Neural progenitor cell (in vitro differentiated cells): ENCODE data around the gene DHRS12. TPM values are rescaled to one million over a fixed set of nuclear protein-coding genes. Genes with fewer than 3 reads are reported as not detected.
A peak's percentile ranks its signal among the peaks of the same experiment; 100 is the strongest.

Experiments used
- DNase-seq: peaks from one replicate; pipeline ENCODE4 v3.0.0-alpha.2; 2016; ENCODE audit warnings: low spot score
- H2AFZ ChIP-seq: fragments of 200-600 bp; sonication (generic); replicated peaks from 2 replicates; pipeline ENCODE4 v1.6.1; 2016; ENCODE audit warnings: antibody characterized with exemption
- H3F3A ChIP-seq: fragments of 200-600 bp; sonication (generic); 2 replicates; pipeline ENCODE4 v1.6.1; 2016; ENCODE audit warnings: antibody characterized with exemption, low read depth
- H3K27ac ChIP-seq: fragments of 200-600 bp; sonication (generic); 2 replicates; pipeline ENCODE4 v1.5.1; 2016; ENCODE audit warnings: mild to moderate bottlenecking
- H3K27me3 ChIP-seq: fragments of 200-600 bp; sonication (generic); 2 replicates; pipeline ENCODE4 v1.6.1; 2016; ENCODE audit warnings: mild to moderate bottlenecking, moderate library complexity
- H3K36me3 ChIP-seq: fragments of 200-600 bp; sonication (generic); 2 replicates; pipeline ENCODE4 v1.5.1; 2016
- H3K4me1 ChIP-seq: fragments of 200-600 bp; sonication (generic); 2 replicates; pipeline ENCODE4 v1.6.1; 2016; ENCODE audit warnings: mixed run types
- H3K4me2 ChIP-seq: fragments of 200-600 bp; sonication (generic); 2 replicates; pipeline ENCODE4 v1.6.1; 2016
- H3K4me3 ChIP-seq: fragments of 200-600 bp; sonication (generic); 2 replicates; pipeline ENCODE4 v1.5.1; 2016
- H3K79me2 ChIP-seq: fragments of 200-600 bp; sonication (generic); 2 replicates; pipeline ENCODE4 v1.6.1; 2016; ENCODE audit warnings: low read depth
- H3K9ac ChIP-seq: fragments of 200-600 bp; sonication (generic); 2 replicates; pipeline ENCODE4 v1.6.1; 2016
- H3K9me3 ChIP-seq: fragments of 200-600 bp; sonication (generic); 2 replicates; pipeline ENCODE4 v1.5.1; 2016; ENCODE audit warnings: low read depth
- H4K20me1 ChIP-seq: fragments of 200-600 bp; sonication (generic); 2 replicates; pipeline ENCODE4 v1.6.1; 2016; ENCODE audit warnings: low read depth
- H3K27ac Mint-ChIP-seq: 3 replicates; pipeline ENCODE4 v1.8.0; 2021; ENCODE audit warnings: mixed read lengths
- H3K27me3 Mint-ChIP-seq: 2 replicates; pipeline ENCODE4 v1.8.0; 2022; ENCODE audit warnings: low read depth, mild to moderate bottlenecking, inconsistent platforms, moderate library complexity, mixed read lengths; ENCODE audit not compliant: insufficient read depth
- H3K36me3 Mint-ChIP-seq: 3 replicates; pipeline ENCODE4 v1.8.0; 2021; ENCODE audit warnings: mixed read lengths
- H3K4me1 Mint-ChIP-seq: 3 replicates; pipeline ENCODE4 v1.8.0; 2021; ENCODE audit warnings: mixed read lengths
- H3K4me3 Mint-ChIP-seq: 3 replicates; pipeline ENCODE4 v1.8.0; 2021; ENCODE audit warnings: mild to moderate bottlenecking, moderate library complexity, mixed read lengths
- H3K9me3 Mint-ChIP-seq: 3 replicates; pipeline ENCODE4 v1.8.0; 2020; ENCODE audit warnings: mixed read lengths
- CTCF ChIP-seq: fragments of 200-600 bp; sonication (generic); IDR thresholded peaks from 2 replicates; pipeline ENCODE4 v1.5.1; 2017; ENCODE audit warnings: antibody characterized with exemption, mild to moderate bottlenecking
- EZH2 ChIP-seq: fragments of 200-600 bp; sonication (generic); IDR thresholded peaks from 2 replicates; pipeline ENCODE4 v1.6.1; 2017; ENCODE audit warnings: antibody characterized with exemption, mild to moderate bottlenecking, moderate library complexity
- EZH2phosphoT487 ChIP-seq: fragments of 200-600 bp; sonication (generic); IDR thresholded peaks from 2 replicates; pipeline ENCODE4 v1.6.1; 2017; ENCODE audit warnings: antibody characterized with exemption
- total RNA-seq: library from RNA; depleted of rRNA; stranded (reverse); fragments of >200 nt; gene quantifications from 2 replicates; pipeline ENCODE4 v1.2.3, GENCODE V29; 2015; ENCODE audit warnings: low replicate concordance

Gene DHRS12
- total RNA-seq, 1 donor from 2014 or later, result 5.2 TPM

GRCh38 chr13:51723529-51723928 lies 80.4 kb downstream of the DHRS12 start:
- Mint-ChIP-seq H3K4me1 (peaks cover 5% of the 10 kb centered on the region), H3K27ac (no peak overlapping the region), H3K9me3 (no peaks in the 10 kb centered on the region), H3K36me3 (peaks cover 19% of the 10 kb centered on the region), H3K27me3 (peaks cover 2% of the 10 kb centered on the region), H3K4me3 (no peak overlapping the region)
- Histone ChIP-seq H3F3A (no peaks in the 10 kb centered on the region), H3K9ac (no peak overlapping the region), H4K20me1 (no peaks in the 10 kb centered on the region), H3K79me2 (no peaks in the 10 kb centered on the region), H3K36me3 (no peaks in the 10 kb centered on the region), H2AFZ (no peak overlapping the region), H3K9me3 (no peaks in the 10 kb centered on the region), H3K4me1 (no peaks in the 10 kb centered on the region), H3K27me3 (no peaks in the 10 kb centered on the region), H3K27ac (no peak overlapping the region), H3K4me3 (no peak overlapping the region), H3K4me2 (no peak overlapping the region)
- TF ChIP-seq CTCF, result no peak
- TF ChIP-seq EZH2phosphoT487, result no peak
- no peak for TF ChIP-seq EZH2
- no peak for DNase-seq

- H3K27ac Mint-ChIP-seq, result peak overlapping the region; percentile 27
- no peak for TF ChIP-seq EZH2
- no peak for TF ChIP-seq CTCF
- TF ChIP-seq EZH2phosphoT487, result no peak
- peaks cover 3% of the 10 kb centered on the region for H4K20me1 ChIP-seq
- no peaks in the 10 kb centered on the region for H3F3A ChIP-seq
- no peaks in the 10 kb centered on the region for H3K27me3 ChIP-seq
- H3K9me3 Mint-ChIP-seq, result no peaks in the 10 kb centered on the region
- H3K9me3 ChIP-seq, result no peaks in the 10 kb centered on the region
- no peak overlapping the region for H3K4me3 ChIP-seq
- H3K36me3 Mint-ChIP-seq, result peaks cover 9% of the 10 kb centered on the region
- H3K4me2 ChIP-seq, result no peak overlapping the region
- H3K9ac ChIP-seq, result no peak overlapping the region
- H3K27me3 Mint-ChIP-seq, result peaks cover 2% of the 10 kb centered on the region
- H3K4me3 Mint-ChIP-seq, result no peak overlapping the region
- no peak for DNase-seq
- H2AFZ ChIP-seq, result no peak overlapping the region
- peaks cover 2% of the 10 kb centered on the region for H3K4me1 Mint-ChIP-seq
- H3K27ac ChIP-seq, result no peak overlapping the region
- H3K4me1 ChIP-seq, result no peaks in the 10 kb centered on the region
- H3K79me2 ChIP-seq, result no peaks in the 10 kb centered on the region
- H3K36me3 ChIP-seq, result no peaks in the 10 kb centered on the region
Measured at GRCh38 chr13:51721496-51721895, 82.5 kb downstream of the DHRS12 start.

GRCh38 chr13:51719394-51719793 lies 84.6 kb downstream of the DHRS12 start:
- Histone ChIP-seq H3K79me2 (no peaks in the 10 kb centered on the region), H2AFZ (no peak overlapping the region), H3K36me3 (no peaks in the 10 kb centered on the region), H3K9ac (no peak overlapping the region), H4K20me1 (peaks cover 3% of the 10 kb centered on the region), H3K27me3 (no peaks in the 10 kb centered on the region), H3K4me1 (no peaks in the 10 kb centered on the region), H3K27ac (no peak overlapping the region), H3K4me2 (no peak overlapping the region), H3K4me3 (no peak overlapping the region), H3K9me3 (no peaks in the 10 kb centered on the region), H3F3A (no peaks in the 10 kb centered on the region)
- peaks cover 2% of the 10 kb centered on the region for H3K27me3 Mint-ChIP-seq
- H3K4me3 Mint-ChIP-seq, result no peak overlapping the region
- H3K9me3 Mint-ChIP-seq, result no peaks in the 10 kb centered on the region
- DNase-seq, result no peak
- peaks cover 2% of the 10 kb centered on the region for H3K4me1 Mint-ChIP-seq
- no peak overlapping the region for H3K27ac Mint-ChIP-seq
- peaks cover 8% of the 10 kb centered on the region for H3K36me3 Mint-ChIP-seq
- TF ChIP-seq EZH2phosphoT487 (no peak), EZH2 (no peak), CTCF (no peak)

Other genes starting within 250 kb of the DHRS12 start
- 18.3 and 18.4 TPM in 2 replicates for gene WDFY2, start 219.7 kb downstream of the DHRS12 start, total RNA-seq
- gene TMEM272, start 41.0 kb upstream of the DHRS12 start, total RNA-seq, result 0.15 TPM in 1 of 2 replicates, not detected in the other
- not detected in 2 replicates for gene CCDC70, start 57.8 kb upstream of the DHRS12 start, total RNA-seq
- 8.2 and 13.3 TPM in 2 replicates for gene ATP7B, start 207.3 kb upstream of the DHRS12 start, total RNA-seq
- gene ALG11, start 208.2 kb upstream of the DHRS12 start, total RNA-seq, result 32.8 and 44.6 TPM in 2 replicates
- 22.8 and 29.1 TPM in 2 replicates for gene UTP14C, start 220.5 kb upstream of the DHRS12 start, total RNA-seq